Subcutaneous abdominal adipose tissue (tissue), 5 donors: ENCODE measurements around the gene SSH3.

Experiments
- H3K27ac ChIP-seq: one replicate; pipeline ENCODE4 v1.7.0; 2013; ENCODE audit warnings: low read depth, mild to moderate bottlenecking, inconsistent platforms, low read length, moderate library complexity
- H3K27me3 ChIP-seq, 5 donors: one replicate each; pipeline ENCODE4 v1.7.0; 2013; ENCODE audit warnings: low read length in 5 of 5, inconsistent platforms in 1 of 5; ENCODE audit not compliant: control insufficient read depth in 5 of 5, insufficient read depth in 4 of 5
- H3K36me3 ChIP-seq, 5 donors: one replicate each; pipeline ENCODE4 v1.7.0; 2013; ENCODE audit warnings: low read length in 5 of 5; ENCODE audit not compliant: control insufficient read depth in 5 of 5, insufficient read depth in 5 of 5
- H3K4me1 ChIP-seq, 5 donors: one replicate each; pipeline ENCODE4 v1.7.0; 2013; ENCODE audit warnings: low read length in 5 of 5, mild to moderate bottlenecking in 3 of 5, moderate library complexity in 1 of 5; ENCODE audit not compliant: control insufficient read depth in 5 of 5, insufficient read depth in 5 of 5
- H3K4me3 ChIP-seq, 5 donors: one replicate each; pipeline ENCODE4 v1.7.0; 2013; ENCODE audit warnings: low read length in 5 of 5, low read depth in 1 of 5
- H3K9ac ChIP-seq, 5 donors: one replicate each; pipeline ENCODE4 v1.7.0; 2013; ENCODE audit warnings: low read length in 5 of 5, mild to moderate bottlenecking in 4 of 5, moderate library complexity in 3 of 5
- H3K9me3 ChIP-seq, 5 donors: one replicate each; pipeline ENCODE4 v1.7.0; 2013; ENCODE audit warnings: low read length in 5 of 5; ENCODE audit not compliant: control insufficient read depth in 5 of 5
- donor health status: healthy.
- donor health status: healthy.
- donor health status: healthy.
- donor health status: healthy.
- donor health status: healthy.

SSH3 gene

DNA sequence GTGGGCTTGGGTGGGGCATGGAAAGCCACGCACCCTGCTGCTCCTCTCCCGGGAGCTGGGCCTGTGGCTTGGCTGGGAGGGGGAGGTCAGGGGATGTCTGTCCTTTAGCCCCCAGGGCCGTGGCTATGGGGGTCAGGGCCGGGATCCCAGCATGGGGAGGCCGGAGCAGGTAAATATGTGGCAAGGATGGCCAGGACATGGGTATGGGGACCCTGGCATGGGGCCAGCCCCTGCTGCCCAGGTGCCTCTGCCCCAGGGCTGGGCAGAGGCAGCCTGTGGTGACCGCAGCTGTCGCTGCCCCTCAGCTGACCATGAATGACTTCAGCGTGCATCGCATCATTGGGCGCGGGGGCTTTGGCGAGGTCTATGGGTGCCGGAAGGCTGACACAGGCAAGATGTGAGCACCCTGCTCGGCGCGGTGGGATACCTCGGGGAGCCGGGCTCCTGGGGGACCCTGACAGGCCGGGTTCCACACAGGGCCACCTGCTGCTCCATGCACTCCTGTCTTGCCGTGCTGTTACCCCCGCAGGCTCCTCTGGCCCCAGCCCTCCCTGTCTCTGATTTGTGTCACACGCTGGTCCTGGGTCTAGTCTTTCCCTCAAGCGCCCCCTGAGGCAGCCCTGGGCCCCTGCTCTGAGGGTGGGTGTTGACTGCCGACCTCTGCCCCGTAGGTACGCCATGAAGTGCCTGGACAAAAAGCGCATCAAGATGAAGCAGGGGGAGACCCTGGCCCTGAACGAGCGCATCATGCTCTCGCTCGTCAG lies 22.4 kb upstream of the SSH3 start:
- Histone ChIP-seq H3K36me3 (peaks cover 0 to 72% (median 69%) of the 10 kb centered on the region in 5 donors), H3K4me1 (peaks cover 12 to 97% (median 70%) of the 10 kb centered on the region in 5 donors), H3K27ac (peak overlapping the region; percentile 16), H3K4me3 (no peak overlapping the region), H3K27me3 (no peaks in the 10 kb centered on the region), H3K9me3 (no peaks in the 10 kb centered on the region), H3K9ac (peak overlapping the region in 1 of 5 donors; percentile 19)

DNA sequence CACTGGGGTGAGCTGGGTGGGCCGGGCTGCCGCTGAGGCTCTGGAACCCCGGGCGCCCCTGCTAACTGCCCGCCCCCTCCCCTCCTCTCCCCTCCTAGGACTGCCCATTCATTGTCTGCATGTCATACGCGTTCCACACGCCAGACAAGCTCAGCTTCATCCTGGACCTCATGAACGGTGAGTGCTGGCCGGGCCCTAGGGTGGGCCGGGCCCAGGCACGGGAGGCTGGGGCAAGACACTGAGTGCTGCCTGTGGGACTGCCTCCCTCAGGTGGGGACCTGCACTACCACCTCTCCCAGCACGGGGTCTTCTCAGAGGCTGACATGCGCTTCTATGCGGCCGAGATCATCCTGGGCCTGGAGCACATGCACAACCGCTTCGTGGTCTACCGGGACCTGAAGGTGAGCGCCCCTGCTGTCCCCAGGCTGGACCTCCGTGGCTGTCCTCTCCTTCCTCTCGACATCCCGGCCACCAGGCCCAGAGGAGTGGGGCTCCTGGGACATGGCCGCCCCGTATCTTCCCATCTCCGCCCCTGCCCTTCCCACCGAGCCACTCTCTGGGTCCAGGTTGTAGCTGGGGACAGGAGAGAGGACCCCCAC lies 21.7 kb upstream of the SSH3 start:
- H3K9ac ChIP-seq = no peak overlapping the region
- H3K27me3 ChIP-seq = no peaks in the 10 kb centered on the region
- H3K27ac ChIP-seq = no peak overlapping the region
- peaks cover 0 to 78% (median 73%) of the 10 kb centered on the region in 5 donors for H3K36me3 ChIP-seq
- no peaks in the 10 kb centered on the region for H3K9me3 ChIP-seq
- H3K4me1 ChIP-seq = peaks cover 11 to 97% (median 70%) of the 10 kb centered on the region in 5 donors
- H3K4me3 ChIP-seq = no peak overlapping the region

DNA sequence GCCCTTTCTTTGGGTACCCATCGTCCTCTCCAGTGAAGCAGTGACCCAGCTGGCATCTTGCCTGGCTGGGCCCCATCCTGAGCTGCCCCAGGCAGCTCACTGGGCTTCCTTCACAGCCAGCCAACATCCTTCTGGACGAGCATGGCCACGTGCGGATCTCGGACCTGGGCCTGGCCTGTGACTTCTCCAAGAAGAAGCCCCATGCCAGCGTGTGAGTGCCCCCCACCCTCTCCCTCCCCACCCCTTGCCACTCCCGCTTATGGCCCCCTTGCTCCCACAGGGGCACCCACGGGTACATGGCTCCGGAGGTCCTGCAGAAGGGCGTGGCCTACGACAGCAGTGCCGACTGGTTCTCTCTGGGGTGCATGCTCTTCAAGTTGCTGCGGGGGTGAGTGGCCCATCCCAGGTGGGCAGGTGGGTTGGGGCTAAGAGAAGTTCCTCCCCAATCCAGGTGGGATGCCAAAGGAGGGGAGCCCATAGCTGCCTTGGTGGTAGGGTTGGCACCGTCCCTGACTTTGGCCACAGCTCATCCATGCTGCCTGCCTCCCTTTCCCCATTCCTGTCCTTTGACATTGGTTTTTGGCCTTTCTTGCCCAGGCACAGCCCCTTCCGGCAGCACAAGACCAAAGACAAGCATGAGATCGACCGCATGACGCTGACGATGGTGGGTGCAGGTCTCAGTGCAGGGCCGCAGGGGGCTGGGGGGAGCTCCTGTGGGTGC lies 21.0 kb upstream of the SSH3 start:
- Histone ChIP-seq H3K9ac (peak overlapping the region in 1 of 5 donors; percentile 7), H3K36me3 (peaks cover 0 to 82% (median 78%) of the 10 kb centered on the region in 5 donors), H3K4me1 (peaks cover 9 to 97% (median 70%) of the 10 kb centered on the region in 5 donors), H3K9me3 (no peaks in the 10 kb centered on the region), H3K27ac (no peak overlapping the region), H3K4me3 (no peak overlapping the region), H3K27me3 (no peaks in the 10 kb centered on the region)

DNA sequence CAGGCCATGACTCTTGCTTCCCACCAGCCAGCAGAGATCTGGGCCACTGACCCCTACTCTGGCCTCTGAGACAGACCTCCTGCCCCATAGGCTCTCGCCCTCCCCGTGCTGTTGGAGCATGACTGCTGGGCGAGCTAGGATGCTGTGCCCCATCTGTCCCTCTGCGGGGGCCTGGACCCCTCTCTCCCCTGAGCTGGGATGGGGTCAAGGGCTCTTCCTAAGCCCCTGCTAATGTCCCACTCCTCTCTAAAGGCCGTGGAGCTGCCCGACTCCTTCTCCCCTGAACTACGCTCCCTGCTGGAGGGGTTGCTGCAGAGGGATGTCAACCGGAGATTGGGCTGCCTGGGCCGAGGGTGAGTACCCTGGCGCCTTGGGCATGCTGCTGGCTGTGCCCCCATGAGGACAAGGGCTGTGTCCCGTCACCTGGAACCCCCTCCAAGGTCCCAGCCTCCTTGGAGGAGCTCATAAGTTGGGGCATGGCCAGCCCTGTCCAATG lies 20.4 kb upstream of the SSH3 start:
- H3K9ac ChIP-seq = peak overlapping the region in 1 of 5 donors; percentile 7
- H3K36me3 ChIP-seq = peaks cover 0 to 82% (median 78%) of the 10 kb centered on the region in 5 donors
- H3K27ac ChIP-seq = no peak overlapping the region
- no peak overlapping the region for H3K4me3 ChIP-seq
- no peaks in the 10 kb centered on the region for H3K27me3 ChIP-seq
- H3K9me3 ChIP-seq = no peaks in the 10 kb centered on the region
- H3K4me1 ChIP-seq = peaks cover 11 to 97% (median 70%) of the 10 kb centered on the region in 5 donors

DNA sequence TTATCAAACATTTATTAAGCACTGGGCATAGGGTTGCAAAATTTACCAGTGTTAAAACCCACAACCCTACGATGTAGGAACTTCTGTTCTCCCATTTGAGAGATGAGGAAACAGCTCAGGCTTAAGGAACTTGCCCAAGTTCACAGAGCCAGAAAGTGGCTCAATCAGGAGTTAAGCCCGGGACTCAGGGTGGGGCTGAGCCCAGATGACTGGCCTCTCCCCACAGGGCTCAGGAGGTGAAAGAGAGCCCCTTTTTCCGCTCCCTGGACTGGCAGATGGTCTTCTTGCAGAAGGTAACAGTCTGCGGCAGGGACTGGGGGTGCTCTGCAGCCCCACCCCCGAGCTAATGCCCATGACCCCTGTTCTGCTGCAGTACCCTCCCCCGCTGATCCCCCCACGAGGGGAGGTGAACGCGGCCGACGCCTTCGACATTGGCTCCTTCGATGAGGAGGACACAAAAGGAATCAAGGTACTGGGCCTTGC lies 19.8 kb upstream of the SSH3 start:
- peaks cover 0 to 82% (median 78%) of the 10 kb centered on the region in 5 donors for H3K36me3 ChIP-seq
- no peaks in the 10 kb centered on the region for H3K9me3 ChIP-seq
- no peak overlapping the region for H3K27ac ChIP-seq
- peaks cover 11 to 97% (median 70%) of the 10 kb centered on the region in 5 donors for H3K4me1 ChIP-seq
- H3K27me3 ChIP-seq = no peaks in the 10 kb centered on the region
- H3K4me3 ChIP-seq = no peak overlapping the region
- no peak overlapping the region for H3K9ac ChIP-seq

DNA sequence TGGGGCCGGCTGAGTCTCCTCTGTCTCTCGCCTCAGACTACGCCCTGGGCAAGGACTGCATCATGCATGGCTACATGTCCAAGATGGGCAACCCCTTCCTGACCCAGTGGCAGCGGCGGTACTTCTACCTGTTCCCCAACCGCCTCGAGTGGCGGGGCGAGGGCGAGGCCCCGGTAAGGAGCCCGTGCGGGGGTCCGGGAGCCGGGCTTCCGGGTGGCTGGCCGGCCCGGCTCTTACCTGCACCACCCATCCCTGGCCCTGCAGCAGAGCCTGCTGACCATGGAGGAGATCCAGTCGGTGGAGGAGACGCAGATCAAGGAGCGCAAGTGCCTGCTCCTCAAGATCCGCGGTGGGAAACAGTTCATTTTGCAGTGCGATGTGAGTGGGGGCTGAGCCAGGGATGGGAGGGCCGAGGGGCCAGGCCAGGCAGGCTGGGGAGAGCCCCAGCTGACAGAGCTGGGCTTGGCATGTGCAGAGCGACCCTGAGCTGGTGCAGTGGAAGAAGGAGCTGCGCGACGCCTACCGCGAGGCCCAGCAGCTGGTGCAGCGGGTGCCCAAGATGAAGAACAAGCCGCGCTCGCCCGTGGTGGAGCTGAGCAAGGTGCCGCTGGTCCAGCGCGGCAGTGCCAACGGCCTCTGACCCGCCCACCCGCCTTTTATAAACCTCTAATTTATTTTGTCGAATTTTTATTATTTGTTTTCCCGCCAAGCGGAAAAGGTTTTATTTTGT lies 18.4 kb upstream of the SSH3 start:
- Histone ChIP-seq H3K4me3 (no peak overlapping the region), H3K27me3 (no peaks in the 10 kb centered on the region), H3K9ac (no peak overlapping the region), H3K9me3 (no peaks in the 10 kb centered on the region), H3K4me1 (peaks cover 11 to 91% (median 62%) of the 10 kb centered on the region in 5 donors), H3K27ac (peak overlapping the region; percentile 23), H3K36me3 (peaks cover 0 to 69% (median 66%) of the 10 kb centered on the region in 5 donors)

DNA sequence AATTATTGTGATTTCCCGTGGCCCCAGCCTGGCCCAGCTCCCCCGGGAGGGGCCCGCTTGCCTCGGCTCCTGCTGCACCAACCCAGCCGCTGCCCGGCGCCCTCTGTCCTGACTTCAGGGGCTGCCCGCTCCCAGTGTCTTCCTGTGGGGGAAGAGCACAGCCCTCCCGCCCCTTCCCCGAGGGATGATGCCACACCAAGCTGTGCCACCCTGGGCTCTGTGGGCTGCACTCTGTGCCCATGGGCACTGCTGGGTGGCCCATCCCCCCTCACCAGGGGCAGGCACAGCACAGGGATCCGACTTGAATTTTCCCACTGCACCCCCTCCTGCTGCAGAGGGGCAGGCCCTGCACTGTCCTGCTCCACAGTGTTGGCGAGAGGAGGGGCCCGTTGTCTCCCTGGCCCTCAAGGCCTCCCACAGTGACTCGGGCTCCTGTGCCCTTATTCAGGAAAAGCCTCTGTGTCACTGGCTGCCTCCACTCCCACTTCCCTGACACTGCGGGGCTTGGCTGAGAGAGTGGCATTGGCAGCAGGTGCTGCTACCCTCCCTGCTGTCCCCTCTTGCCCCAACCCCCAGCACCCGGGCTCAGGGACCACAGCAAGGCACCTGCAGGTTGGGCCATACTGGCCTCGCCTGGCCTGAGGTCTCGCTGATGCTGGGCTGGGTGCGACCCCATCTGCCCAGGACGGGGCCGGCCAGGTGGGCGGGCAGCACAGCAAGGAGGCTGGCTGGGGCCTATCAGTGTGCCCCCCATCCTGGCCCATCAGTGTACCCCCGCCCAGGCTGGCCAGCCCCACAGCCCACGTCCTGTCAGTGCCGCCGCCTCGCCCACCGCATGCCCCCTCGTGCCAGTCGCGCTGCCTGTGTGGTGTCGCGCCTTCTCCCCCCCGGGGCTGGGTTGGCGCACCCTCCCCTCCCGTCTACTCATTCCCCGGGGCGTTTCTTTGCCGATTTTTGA lies 17.5 kb upstream of the SSH3 start:
- H3K36me3 ChIP-seq = peaks cover 0 to 67% (median 65%) of the 10 kb centered on the region in 5 donors
- H3K9ac ChIP-seq = peak overlapping the region in 1 of 5 donors; percentile 13
- peaks cover 9 to 91% (median 62%) of the 10 kb centered on the region in 5 donors for H3K4me1 ChIP-seq
- H3K9me3 ChIP-seq = no peaks in the 10 kb centered on the region
- H3K27me3 ChIP-seq = no peaks in the 10 kb centered on the region
- peak overlapping the region; percentile 97 for H3K27ac ChIP-seq
- no peak overlapping the region for H3K4me3 ChIP-seq

DNA sequence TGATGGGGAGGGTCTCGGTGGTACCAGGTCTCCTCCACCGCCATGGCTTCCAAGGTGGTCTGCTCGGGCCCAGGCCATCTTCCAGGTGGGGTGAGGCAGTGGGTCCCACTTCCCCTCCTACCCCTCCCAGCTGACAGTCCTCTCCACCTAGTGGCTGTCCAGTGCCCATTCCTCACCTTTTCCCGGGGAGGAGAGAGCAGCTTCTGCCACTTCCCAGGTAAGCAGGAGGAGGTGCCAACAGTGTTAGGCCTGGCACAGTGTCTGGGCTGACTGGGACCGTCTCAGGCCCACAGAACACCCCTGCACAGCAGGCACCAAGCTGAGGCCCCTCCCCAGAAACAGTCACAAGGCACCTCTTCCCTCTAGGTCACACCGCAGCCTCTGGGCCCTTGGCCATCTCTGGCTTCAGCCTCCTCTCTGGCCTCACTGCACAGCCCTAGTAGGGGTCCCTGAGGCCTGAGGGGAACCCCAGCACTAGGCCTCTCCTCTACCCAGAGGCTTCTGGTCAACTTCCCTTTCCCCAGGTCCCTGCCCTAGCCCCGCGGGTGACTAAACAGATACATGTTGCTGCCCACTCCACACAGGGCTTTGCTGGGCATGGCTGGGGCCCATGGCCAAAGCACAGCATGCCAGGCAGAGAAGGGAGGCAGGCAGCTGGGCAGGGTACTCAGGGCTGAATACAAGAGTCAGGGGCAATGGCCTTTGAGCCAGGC lies 16.6 kb upstream of the SSH3 start:
- H3K36me3 ChIP-seq = peaks cover 0 to 66% (median 56%) of the 10 kb centered on the region in 5 donors
- no peak overlapping the region for H3K4me3 ChIP-seq
- peaks cover 9 to 91% (median 69%) of the 10 kb centered on the region in 5 donors for H3K4me1 ChIP-seq
- H3K9ac ChIP-seq = peak overlapping the region in 3 of 5 donors; percentile 42 to 79 (median 61)
- no peaks in the 10 kb centered on the region for H3K9me3 ChIP-seq
- peak overlapping the region; percentile 97 for H3K27ac ChIP-seq
- no peaks in the 10 kb centered on the region for H3K27me3 ChIP-seq
